Prostate gland (tissue), 2 donors: Measurements from ENCODE around the gene MYO6. TPM values are rescaled to one million over a fixed set of nuclear protein-coding genes. Genes with fewer than 3 reads are reported as not detected.

Experiments
- DNase-seq: peaks from one replicate; pipeline ENCODE4 v3.0.0-alpha.2; 2019; ENCODE audit warnings: low spot score
- H3K27ac ChIP-seq, 2 donors: fragments of 200-600 bp; sonication (generic); 2 replicates each; pipeline ENCODE4 v1.5.1; 2017 to 2019
- H3K27me3 ChIP-seq: fragments of 200-600 bp; sonication (generic); replicated peaks from 2 replicates; pipeline ENCODE4 v1.5.1; 2019; ENCODE audit not compliant: insufficient read depth
- H3K36me3 ChIP-seq, 2 donors: fragments of 200-600 bp; sonication (generic); 1 replicate in 1 of 2; 2 replicates in 1 of 2; pipeline versions ENCODE4 v1.5.1 to v1.8.1; 2017 to 2019
- H3K4me1 ChIP-seq: fragments of 200-600 bp; sonication (generic); replicated peaks from 2 replicates; pipeline ENCODE4 v1.5.1; 2019
- H3K4me3 ChIP-seq, 2 donors: fragments of 200-600 bp; sonication (generic); 2 replicates each; pipeline ENCODE4 v1.5.1; 2017 to 2019
- H3K9me3 ChIP-seq: fragments of 200-600 bp; sonication (generic); 2 replicates; pipeline ENCODE4 v1.5.1; 2017
- CTCF ChIP-seq, 4 experiments: fragments of 200-600 bp in 2 of 4; fragments of 450-650 bp in 2 of 4; sonication (generic) in 2 of 4; IDR thresholded peaks; 1 replicate in 3 of 4; 2 replicates in 1 of 4; pipeline ENCODE4 v1.5.1; 2016 to 2019; ENCODE audit warnings: antibody characterized with exemption in 4 of 4, mild to moderate bottlenecking in 2 of 4, moderate library complexity in 2 of 4
- POLR2A ChIP-seq: fragments of 450-650 bp; IDR thresholded peaks from one replicate; pipeline ENCODE4 v1.6.1; 2016; ENCODE audit warnings: antibody characterized with exemption, mild to moderate bottlenecking
- POLR2AphosphoS5 ChIP-seq: sonication (generic); formaldehyde crosslinking; IDR thresholded peaks from one replicate; pipeline ENCODE4 v1.6.1; 2017; ENCODE audit warnings: antibody characterized with exemption
- WGBS: methylation state at CpG from one replicate; pipeline ENCODE4 v1.1.5; 2018; 5-methylcytosine and 5-hydroxymethylcytosine counted together
- intact Hi-C: fragments of 100-400 bp; cut with DNase I; formaldehyde crosslinking; loops from one replicate; pipeline ENCODE4 v1.14.2; 2022
- total RNA-seq, 2 donors: library from RNA; depleted of rRNA; stranded (reverse); fragments of >200 nt; gene quantifications; one replicate each; pipeline ENCODE4 v1.1.0, GENCODE V29; 2016

MYO6 gene
- total RNA-seq, 2 donors from 2014 or later = 50.1 to 58.7 TPM

GRCh38 chr6:75813476-75814250, 64.6 kb downstream of the MYO6 start:
- Histone ChIP-seq H3K36me3 (no peaks in the 10 kb centered on the region), H3K27me3 (no peaks in the 10 kb centered on the region), H3K9me3 (no peaks in the 10 kb centered on the region), H3K4me1 (no peaks in the 10 kb centered on the region), H3K27ac (no peak overlapping the region), H3K4me3 (no peak overlapping the region)
- no peak for DNase-seq
- no peak for TF ChIP-seq POLR2A
- TF ChIP-seq CTCF (IDR thresholded peaks at IDR 0.05) = no peak
- TF ChIP-seq POLR2AphosphoS5 = no peak
- 80% methylated on average over 8 of the region's 8 CpGs for WGBS
- intact Hi-C loops = no loop called here

DNA sequence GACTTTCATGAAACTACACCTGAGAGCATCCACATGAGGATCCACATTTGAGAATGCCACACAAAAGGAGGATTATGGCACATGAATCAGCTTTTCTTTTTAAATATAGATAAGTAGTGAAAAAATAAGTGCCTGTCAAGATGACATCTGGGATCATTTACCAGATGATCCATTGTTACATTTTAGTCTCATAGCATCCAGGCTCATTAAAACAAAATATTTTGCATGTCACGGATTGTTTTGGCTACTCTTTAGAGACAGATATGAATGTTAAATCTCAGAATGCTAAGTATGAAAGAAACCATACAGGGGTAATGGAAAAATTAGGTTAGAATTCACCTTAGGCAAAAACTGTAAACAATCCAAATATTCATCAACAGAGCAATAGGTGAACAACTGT, 66.7 kb downstream of the MYO6 start:
- Histone ChIP-seq H3K4me1 (no peaks in the 10 kb centered on the region), H3K36me3 (no peaks in the 10 kb centered on the region), H3K4me3 (no peak overlapping the region), H3K27ac (no peak overlapping the region), H3K27me3 (no peaks in the 10 kb centered on the region), H3K9me3 (no peaks in the 10 kb centered on the region)
- WGBS = 83% methylated on average over 1 of the region's 1 CpG
- intact Hi-C loops = no loop called here
- TF ChIP-seq POLR2AphosphoS5 (no peak), CTCF (IDR thresholded peaks at IDR 0.05) (no peak), POLR2A (no peak)
- no peak for DNase-seq

- TF ChIP-seq POLR2A (no peak), POLR2AphosphoS5 (no peak), CTCF (IDR thresholded peaks at IDR 0.05) (no peak)
- Histone ChIP-seq H3K4me1 (no peaks in the 10 kb centered on the region), H3K36me3 (no peaks in the 10 kb centered on the region), H3K4me3 (no peak overlapping the region), H3K27me3 (no peaks in the 10 kb centered on the region), H3K9me3 (no peaks in the 10 kb centered on the region), H3K27ac (no peak overlapping the region)
- whole genome bisulfite sequencing = 34% methylated on average over 1 of the region's 1 CpG
- DNase-seq = no peak
- intact Hi-C loops = no loop called here
Measured at GRCh38 chr6:75818098-75818855, 69.2 kb downstream of the MYO6 start.

DNA sequence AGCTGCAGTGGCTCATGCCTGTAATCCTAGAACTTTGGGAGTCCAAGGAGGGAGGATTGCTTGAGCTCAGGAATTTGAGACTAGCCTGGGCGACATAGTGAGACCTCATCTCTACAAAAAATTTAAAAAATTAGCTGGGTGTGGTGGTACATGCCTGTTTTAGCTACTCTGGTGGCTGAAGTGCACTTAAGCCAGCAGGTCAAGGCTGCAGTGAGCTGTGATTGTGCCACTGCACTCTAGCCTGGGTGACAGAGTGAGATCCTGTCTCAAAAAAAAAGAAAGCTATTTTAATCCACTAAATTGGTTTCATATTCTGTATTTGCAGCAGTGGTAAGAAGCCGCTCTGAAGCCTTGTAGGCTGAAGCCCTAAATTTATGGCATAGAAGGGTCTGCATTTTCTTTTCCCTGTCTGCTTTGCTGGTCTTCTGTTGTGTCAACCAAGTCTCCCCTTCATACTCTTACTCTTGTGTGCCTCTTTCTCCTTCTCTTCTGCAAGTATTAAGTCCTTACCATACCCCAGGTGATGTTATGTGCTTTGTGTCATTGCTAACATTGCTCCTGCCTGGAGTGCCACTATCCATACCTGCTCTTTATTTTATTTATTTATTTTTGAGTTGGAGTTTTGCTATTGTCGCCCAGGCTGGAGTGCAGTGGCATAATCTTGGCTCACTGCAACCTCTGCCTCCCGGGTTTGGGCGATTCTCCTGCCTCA, 70.9 kb downstream of the MYO6 start:
- Histone ChIP-seq H3K4me1 (no peaks in the 10 kb centered on the region), H3K27ac (no peak overlapping the region), H3K36me3 (no peaks in the 10 kb centered on the region), H3K9me3 (no peaks in the 10 kb centered on the region), H3K4me3 (no peak overlapping the region), H3K27me3 (no peaks in the 10 kb centered on the region)
- DNase-seq = no peak
- 84% methylated on average over 5 of the region's 5 CpGs for WGBS
- TF ChIP-seq POLR2AphosphoS5 (no peak), POLR2A (no peak), CTCF (IDR thresholded peaks at IDR 0.05) (no peak)
- intact Hi-C loops = no loop called here
